WTC11 (cell line): ENCODE data around the gene SPRR2F. TPM values are rescaled to one million over a fixed set of nuclear protein-coding genes. Genes with fewer than 3 reads are reported as not detected.

Experiments used
- ATAC-seq: fragments of 200-7000 bp; cut with Tn5 transposase; 2 replicates; pipeline ENCODE4 v1.10.0; 2021; ENCODE audit warnings: mild to moderate bottlenecking, moderate library complexity
- Bru-seq: library from RNA; stranded (reverse); fragments of 400-500 nt; gene quantifications from one replicate; lab custom pipeline; 2021; lab: Mats Ljungman, UMichigan
- CTCF ChIA-PET: fragments of 300-600 bp; sonication (Branson Sonifier 250); formaldehyde crosslinking; loops from one replicate; lab custom pipeline; 2021; ENCODE audit warnings: antibody characterized with exemption; lab: Charles Lee
- POLR2A ChIA-PET: fragments of 350-600 bp; sonication (Branson Sonifier 250); formaldehyde crosslinking; loops from one replicate; lab custom pipeline; 2021; ENCODE audit warnings: antibody characterized with exemption; lab: Charles Lee
- DNase-seq: peaks from one replicate; pipeline ENCODE4 v3.0.0; 2021; ENCODE audit warnings: low spot score
- H3K27ac Mint-ChIP-seq: 2 replicates; pipeline ENCODE4 v1.8.0; 2021; ENCODE audit warnings: mixed read lengths
- H3K27me3 Mint-ChIP-seq: 2 replicates; pipeline ENCODE4 v1.8.0; 2021; ENCODE audit warnings: low read depth, mild to moderate bottlenecking, moderate library complexity, mixed read lengths
- H3K36me3 Mint-ChIP-seq: 2 replicates; pipeline ENCODE4 v1.8.0; 2021; ENCODE audit warnings: mixed read lengths
- H3K4me1 Mint-ChIP-seq: 2 replicates; pipeline ENCODE4 v1.8.0; 2022; ENCODE audit warnings: mixed read lengths
- H3K4me3 Mint-ChIP-seq: 2 replicates; pipeline ENCODE4 v1.8.0; 2021; ENCODE audit warnings: mild to moderate bottlenecking, moderate library complexity, mixed read lengths
- H3K9me3 Mint-ChIP-seq: 2 replicates; pipeline ENCODE4 v1.8.0; 2021; ENCODE audit warnings: mixed read lengths
- ATF1 ChIP-seq: sonication (generic); formaldehyde crosslinking; IDR thresholded peaks from 2 replicates; pipeline ENCODE4 v1.8.1; 2023; ENCODE audit warnings: mild to moderate bottlenecking, moderate library complexity, missing genetic modification reagents
- GABPB1 ChIP-seq: sonication (generic); formaldehyde crosslinking; IDR thresholded peaks from 2 replicates; pipeline ENCODE4 v1.8.1; 2023; ENCODE audit warnings: mild to moderate bottlenecking, missing genetic modification reagents
- IRF2 ChIP-seq: sonication (generic); formaldehyde crosslinking; IDR thresholded peaks from 2 replicates; pipeline ENCODE4 v1.8.0; 2022; ENCODE audit warnings: low read depth, missing genetic modification reagents, borderline replicate concordance
- JUN ChIP-seq: sonication (generic); formaldehyde crosslinking; IDR thresholded peaks from 2 replicates; pipeline ENCODE4 v1.8.0; 2023; ENCODE audit warnings: mild to moderate bottlenecking, missing genetic modification reagents
- MXD4 ChIP-seq: fragments of 250-450 bp; sonication (Bioruptor Pico); IDR thresholded peaks from 2 replicates; pipeline ENCODE4 v1.8.0; 2021; ENCODE audit warnings: mild to moderate bottlenecking, moderate library complexity, borderline replicate concordance
- MYBL2 ChIP-seq: sonication (generic); formaldehyde crosslinking; IDR thresholded peaks from 2 replicates; pipeline ENCODE4 v1.8.1; 2023; ENCODE audit warnings: mild to moderate bottlenecking, moderate library complexity, missing genetic modification reagents
- OVOL2 ChIP-seq: fragments of 250-450 bp; sonication (Bioruptor Pico); IDR thresholded peaks from 2 replicates; pipeline ENCODE4 v1.9.0; 2021; ENCODE audit warnings: mild to moderate bottlenecking, borderline replicate concordance
- TEAD4 ChIP-seq: sonication (generic); formaldehyde crosslinking; IDR thresholded peaks from 2 replicates; pipeline ENCODE4 v1.8.0; 2022; ENCODE audit warnings: mild to moderate bottlenecking, missing genetic modification reagents
- TP53 ChIP-seq: sonication (generic); formaldehyde crosslinking; IDR thresholded peaks from 2 replicates; pipeline ENCODE4 v1.8.1; 2023; ENCODE audit warnings: mild to moderate bottlenecking, missing genetic modification reagents
- ZNF219 ChIP-seq: sonication (generic); formaldehyde crosslinking; IDR thresholded peaks from 2 replicates; pipeline ENCODE4 v1.8.0; 2023; ENCODE audit warnings: missing genetic modification reagents, mild to moderate bottlenecking, borderline replicate concordance
- ZNF317 ChIP-seq: sonication (generic); formaldehyde crosslinking; IDR thresholded peaks from 2 replicates; pipeline ENCODE4 v1.8.1; 2023; ENCODE audit warnings: low read depth, mild to moderate bottlenecking, moderate library complexity, missing genetic modification reagents, borderline replicate concordance
- ZNF416 ChIP-seq: fragments of 250-450 bp; sonication (Bioruptor Pico); IDR thresholded peaks from 2 replicates; pipeline ENCODE4 v1.9.0; 2021; ENCODE audit warnings: mild to moderate bottlenecking, inconsistent platforms
- ZNF671 ChIP-seq: fragments of 250-450 bp; sonication (Bioruptor Pico); IDR thresholded peaks from 2 replicates; pipeline ENCODE4 v1.8.0; 2021; ENCODE audit warnings: mild to moderate bottlenecking
- long read RNA-seq, 3 experiments: library from RNA in 1 of 3; library from capped mRNA in 1 of 3; library from polyadenylated mRNA in 1 of 3; unstranded in 2 of 3; stranded (forward) in 1 of 3; transcript quantifications; one replicate each; pipeline ENCODE4 v2.0.0, GENCODE V29; 2021
- total RNA-seq: library from RNA; stranded (reverse); gene quantifications from 3 replicates; pipeline ENCODE4 v1.2.3, GENCODE V29; 2021
- TF ChIP-seq, protein P1 (sequence below): sonication (generic); formaldehyde crosslinking; IDR thresholded peaks from 2 replicates; pipeline ENCODE4 v1.8.1; 2022; ENCODE audit warnings: low read depth, missing genetic modification reagents, borderline replicate concordance
- TF ChIP-seq, protein P2 (sequence below): fragments of 250-450 bp; sonication (Bioruptor Pico); conservative IDR thresholded peaks from 2 replicates; pipeline ENCODE4 v1.9.0; 2021; ENCODE audit warnings: mild to moderate bottlenecking
- TF ChIP-seq, protein P3 (sequence below): sonication (generic); formaldehyde crosslinking; IDR thresholded peaks from 2 replicates; pipeline ENCODE4 v1.8.0; 2022; ENCODE audit warnings: mild to moderate bottlenecking, missing genetic modification reagents
- TF ChIP-seq, protein P4 (sequence below): fragments of 250-450 bp; sonication (Bioruptor Pico); IDR thresholded peaks from 2 replicates; pipeline ENCODE4 v1.9.0; 2021; ENCODE audit warnings: moderate library complexity, mild to moderate bottlenecking, inconsistent platforms, borderline replicate concordance
- TF ChIP-seq, protein P5 (sequence below): fragments of 250-450 bp; sonication (Bioruptor Pico); IDR thresholded peaks from 2 replicates; pipeline ENCODE4 v1.9.0; 2021; ENCODE audit warnings: mild to moderate bottlenecking
- TF ChIP-seq, protein P6 (sequence below): sonication (generic); formaldehyde crosslinking; conservative IDR thresholded peaks from 2 replicates; pipeline ENCODE4 v1.8.1; 2022; ENCODE audit warnings: mild to moderate bottlenecking, missing genetic modification reagents

The SPRR2F gene, protein sequence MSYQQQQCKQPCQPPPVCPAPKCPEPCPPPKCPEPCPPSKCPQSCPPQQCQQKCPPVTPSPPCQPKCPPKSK
- total RNA-seq (not detected in 3 replicates), Bru-seq, nascent RNA (not detected)
- long read RNA-seq, experiment 1, partial matches to known transcripts, result 0 of 3 reads
- long read RNA-seq, experiment 1, other reads (novel, unspliced or antisense), result 1 of 3 reads
- long read RNA-seq, experiment 2, result 0 reads
- long read RNA-seq, experiment 3, result 0 reads

DNA sequence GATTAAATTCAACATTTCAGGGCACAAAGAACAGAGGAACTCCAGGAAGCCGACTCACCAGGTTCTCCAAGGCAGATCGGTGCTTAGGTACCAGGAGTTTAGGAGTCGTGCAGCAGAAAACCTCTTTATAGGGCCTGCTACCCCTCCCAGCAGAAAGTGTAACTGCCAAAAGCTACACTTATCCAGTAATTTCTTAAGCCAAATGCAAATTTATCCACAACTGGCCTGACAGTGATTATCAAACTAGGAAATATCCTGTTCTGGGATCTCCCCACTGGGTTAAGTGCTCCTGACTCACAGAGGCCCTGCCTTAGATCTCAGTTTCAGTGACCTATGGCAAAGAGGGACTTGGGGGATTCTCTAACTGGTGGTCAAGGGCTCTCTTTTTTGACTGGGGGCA lies at the start of gene SPRR2F:
TSS of gene SPRR2F (minus strand) at position 101 of the 400 bp plus-strand sequence. CDS start 783 bp downstream, outside the sequence.
- H3K4me1 Mint-ChIP-seq, result peaks cover 6% of the 10 kb centered on the region; the same call in 1 of the 2 replicates
- H3K27me3 Mint-ChIP-seq, result no peaks in the 10 kb centered on the region
- TF ChIP-seq TP53 (CRISPR knock-in tag) (no peak), MYBL2 (CRISPR knock-in tag) (no peak), JUN (CRISPR knock-in tag) (no peak), ATF1 (CRISPR knock-in tag) (no peak), OVOL2 (no peak), TEAD4 (CRISPR knock-in tag) (no peak), ZNF219 (CRISPR knock-in tag) (no peak), GABPB1 (no peak), ZNF416 (CRISPR knock-in tag) (no peak), MXD4 (CRISPR knock-in tag) (no peak), ZNF671 (CRISPR knock-in tag) (no peak), IRF2 (CRISPR knock-in tag) (no peak), ZNF317 (CRISPR knock-in tag) (no peak)
- TF ChIP-seq, protein P1, sequence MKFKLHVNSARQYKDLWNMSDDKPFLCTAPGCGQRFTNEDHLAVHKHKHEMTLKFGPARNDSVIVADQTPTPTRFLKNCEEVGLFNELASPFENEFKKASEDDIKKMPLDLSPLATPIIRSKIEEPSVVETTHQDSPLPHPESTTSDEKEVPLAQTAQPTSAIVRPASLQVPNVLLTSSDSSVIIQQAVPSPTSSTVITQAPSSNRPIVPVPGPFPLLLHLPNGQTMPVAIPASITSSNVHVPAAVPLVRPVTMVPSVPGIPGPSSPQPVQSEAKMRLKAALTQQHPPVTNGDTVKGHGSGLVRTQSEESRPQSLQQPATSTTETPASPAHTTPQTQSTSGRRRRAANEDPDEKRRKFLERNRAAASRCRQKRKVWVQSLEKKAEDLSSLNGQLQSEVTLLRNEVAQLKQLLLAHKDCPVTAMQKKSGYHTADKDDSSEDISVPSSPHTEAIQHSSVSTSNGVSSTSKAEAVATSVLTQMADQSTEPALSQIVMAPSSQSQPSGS (CRISPR knock-in tag), result no peak
- TF ChIP-seq, protein P2, sequence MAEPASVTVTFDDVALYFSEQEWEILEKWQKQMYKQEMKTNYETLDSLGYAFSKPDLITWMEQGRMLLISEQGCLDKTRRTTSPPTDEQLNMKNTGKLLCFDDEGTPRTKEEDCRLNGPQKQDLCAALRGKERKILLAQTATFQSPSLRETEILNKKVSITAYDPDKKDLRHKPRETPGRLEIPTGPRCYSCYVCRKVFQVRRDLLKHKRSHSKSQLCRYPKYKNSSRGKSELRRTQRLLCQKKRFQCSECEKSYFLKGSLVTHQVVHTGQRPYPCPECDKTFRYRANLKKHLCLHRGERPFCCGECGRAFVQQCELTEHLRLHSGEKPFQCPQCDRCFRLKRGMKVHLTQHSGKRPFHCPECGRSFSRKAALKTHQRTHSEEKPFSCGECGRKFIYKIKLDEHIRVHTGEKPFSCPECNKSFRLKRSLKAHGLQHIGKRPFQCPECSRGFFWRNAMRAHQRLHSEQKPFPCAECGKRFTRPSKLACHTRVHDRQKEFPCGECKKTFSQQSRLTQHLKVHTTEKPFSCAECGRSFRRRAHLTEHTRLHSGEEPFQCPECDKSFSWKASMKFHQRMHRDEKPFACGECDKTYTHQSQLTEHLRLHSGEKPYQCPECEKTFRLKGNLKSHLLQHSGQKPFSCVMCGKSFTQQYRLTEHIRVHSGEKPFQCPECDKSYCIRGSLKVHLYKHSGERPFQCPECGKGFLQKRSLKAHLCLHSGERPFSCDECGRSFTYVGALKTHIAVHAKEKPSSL, result no peak
- TF ChIP-seq, protein P3, sequence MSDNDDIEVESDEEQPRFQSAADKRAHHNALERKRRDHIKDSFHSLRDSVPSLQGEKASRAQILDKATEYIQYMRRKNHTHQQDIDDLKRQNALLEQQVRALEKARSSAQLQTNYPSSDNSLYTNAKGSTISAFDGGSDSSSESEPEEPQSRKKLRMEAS (CRISPR knock-in tag), result no peak
- TF ChIP-seq, protein P4, sequence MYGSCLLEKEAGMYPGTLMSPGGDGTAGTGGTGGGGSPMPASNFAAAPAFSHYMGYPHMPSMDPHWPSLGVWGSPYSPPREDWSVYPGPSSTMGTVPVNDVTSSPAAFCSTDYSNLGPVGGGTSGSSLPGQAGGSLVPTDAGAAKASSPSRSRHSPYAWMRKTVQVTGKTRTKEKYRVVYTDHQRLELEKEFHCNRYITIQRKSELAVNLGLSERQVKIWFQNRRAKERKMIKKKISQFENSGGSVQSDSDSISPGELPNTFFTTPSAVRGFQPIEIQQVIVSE (CRISPR knock-in tag), result no peak
- TF ChIP-seq, protein P5, sequence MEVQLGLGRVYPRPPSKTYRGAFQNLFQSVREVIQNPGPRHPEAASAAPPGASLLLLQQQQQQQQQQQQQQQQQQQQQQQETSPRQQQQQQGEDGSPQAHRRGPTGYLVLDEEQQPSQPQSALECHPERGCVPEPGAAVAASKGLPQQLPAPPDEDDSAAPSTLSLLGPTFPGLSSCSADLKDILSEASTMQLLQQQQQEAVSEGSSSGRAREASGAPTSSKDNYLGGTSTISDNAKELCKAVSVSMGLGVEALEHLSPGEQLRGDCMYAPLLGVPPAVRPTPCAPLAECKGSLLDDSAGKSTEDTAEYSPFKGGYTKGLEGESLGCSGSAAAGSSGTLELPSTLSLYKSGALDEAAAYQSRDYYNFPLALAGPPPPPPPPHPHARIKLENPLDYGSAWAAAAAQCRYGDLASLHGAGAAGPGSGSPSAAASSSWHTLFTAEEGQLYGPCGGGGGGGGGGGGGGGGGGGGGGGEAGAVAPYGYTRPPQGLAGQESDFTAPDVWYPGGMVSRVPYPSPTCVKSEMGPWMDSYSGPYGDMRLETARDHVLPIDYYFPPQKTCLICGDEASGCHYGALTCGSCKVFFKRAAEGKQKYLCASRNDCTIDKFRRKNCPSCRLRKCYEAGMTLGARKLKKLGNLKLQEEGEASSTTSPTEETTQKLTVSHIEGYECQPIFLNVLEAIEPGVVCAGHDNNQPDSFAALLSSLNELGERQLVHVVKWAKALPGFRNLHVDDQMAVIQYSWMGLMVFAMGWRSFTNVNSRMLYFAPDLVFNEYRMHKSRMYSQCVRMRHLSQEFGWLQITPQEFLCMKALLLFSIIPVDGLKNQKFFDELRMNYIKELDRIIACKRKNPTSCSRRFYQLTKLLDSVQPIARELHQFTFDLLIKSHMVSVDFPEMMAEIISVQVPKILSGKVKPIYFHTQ, result no peak
- TF ChIP-seq, protein P6, sequence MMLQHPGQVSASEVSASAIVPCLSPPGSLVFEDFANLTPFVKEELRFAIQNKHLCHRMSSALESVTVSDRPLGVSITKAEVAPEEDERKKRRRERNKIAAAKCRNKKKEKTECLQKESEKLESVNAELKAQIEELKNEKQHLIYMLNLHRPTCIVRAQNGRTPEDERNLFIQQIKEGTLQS (CRISPR knock-in tag), result no peak
- H3K9me3 Mint-ChIP-seq, result peaks cover 2% of the 10 kb centered on the region
- ChIA-PET CTCF (no interaction called here), POLR2A (no interaction called here)
- no peak within 1 kb of the TSS for H3K4me3 Mint-ChIP-seq
- DNase-seq (no peak), ATAC-seq (no peak)
- no peak within 1 kb of the TSS for H3K27ac Mint-ChIP-seq
- H3K36me3 Mint-ChIP-seq, result 0 out of 2 replicates have a peak, but pooled peaks cover 2% of the 10 kb centered on the region
